ENCODE measurements around the gene PIGB. TPM values are rescaled to one million over a fixed set of nuclear protein-coding genes. Genes with fewer than 3 reads are reported as not detected.
A peak's percentile ranks its signal among the peaks of the same experiment; 100 is the strongest.
"Not testable (repeated sequence)": the region's sequence is repeated elsewhere in the genome, so short reads cannot be mapped to it uniquely, and the experiment has no call there.

PIGB gene
- 1 to 10 TPM; 3.2 to 6.7 (median 5.4) TPM for total RNA-seq
- 5.3 TPM for polyA plus RNA-seq
- long read RNA-seq, donor 1, transcript PIGB-202 (12 exons, 1,668 nt): major isoform, 5 of 9 reads
- long read RNA-seq, donor 1, partial matches to known transcripts: 0 of 9 reads
- long read RNA-seq, donor 1, other reads (novel, unspliced or antisense): 4 of 9 reads
- long read RNA-seq, donor 2: 0 reads
- long read RNA-seq, donor 3, transcript PIGB-202 (12 exons, 1,668 nt): major isoform, 17 of 28 reads
- long read RNA-seq, donor 3, partial matches to known transcripts: 1 of 28 reads
- long read RNA-seq, donor 3, other reads (novel, unspliced or antisense): 9 of 28 reads
- long read RNA-seq, donor 4, partial matches to known transcripts: 0 of 4 reads
- long read RNA-seq, donor 4, other reads (novel, unspliced or antisense): 1 of 4 reads

DNA sequence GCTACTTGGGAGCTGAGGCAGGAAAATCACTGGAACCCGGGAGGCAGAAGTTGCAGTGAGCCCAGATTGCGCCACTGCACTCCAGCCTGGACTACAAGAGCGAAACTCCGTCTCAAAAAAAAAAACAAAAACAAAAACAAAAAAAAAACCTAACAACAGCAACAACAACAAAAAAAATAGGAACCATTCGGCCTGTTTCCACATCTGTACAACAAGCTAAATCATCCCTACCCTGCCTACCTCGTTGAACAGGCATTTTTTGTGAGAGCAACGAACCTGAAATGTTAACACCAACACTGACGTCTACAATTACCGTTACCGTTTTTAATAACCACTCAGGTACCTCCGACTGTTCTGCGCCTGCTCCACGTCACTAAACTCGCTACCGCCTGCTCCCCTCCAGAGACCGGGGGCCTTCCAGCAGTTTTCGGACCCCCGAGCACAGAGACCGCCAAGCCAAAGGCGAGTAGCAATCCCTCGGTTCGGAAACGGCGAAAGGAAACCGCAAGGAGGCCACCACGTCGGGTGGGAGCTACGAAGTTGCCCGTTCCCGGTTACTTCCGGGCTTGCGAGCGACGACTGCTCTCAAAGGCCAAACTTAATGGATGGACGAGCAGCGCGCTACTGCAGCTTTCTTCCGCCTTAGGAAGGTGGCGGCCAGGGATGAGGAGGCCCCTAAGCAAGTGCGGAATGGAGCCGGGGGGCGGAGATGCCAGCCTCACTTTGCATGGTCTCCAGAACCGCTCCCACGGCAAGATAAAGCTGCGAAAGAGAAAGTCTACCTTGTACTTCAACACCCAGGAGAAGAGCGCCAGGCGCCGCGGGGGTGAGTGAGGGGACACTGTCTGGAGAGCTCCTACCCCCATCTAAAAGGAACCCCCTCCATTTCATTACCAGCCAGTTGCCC lies at the start of gene PIGB, which contains the start of gene PIGBOS1:
Gene PIGB (plus strand): TSS at position 635 of the 907 bp plus-strand sequence. CDS start 29 bp downstream, at position 664.
Gene PIGBOS1 (minus strand): TSS at position 536 of the 907 bp plus-strand sequence. CDS start 1,331 bp downstream, outside the sequence.
- DNase-seq (peak; percentile 88 to 93 (median 92)), ATAC-seq (peak; percentile 98 to 99)
- peak within 1 kb of the TSS; percentile 90 for H3K27ac ChIP-seq (ENCODE audit: low read length)
- H3K4me1 ChIP-seq (ENCODE audit: control insufficient read depth, insufficient read depth, low read length): peaks cover 1% of the 10 kb centered on the region
- intact Hi-C loops (cut with DNase I): no loop called here
- peak within 1 kb of the TSS; percentile 84 for H3K4me3 ChIP-seq (ENCODE audit: low read length)
- 2% methylated on average over 49 of the region's 49 CpGs for WGBS
- H3K27me3 ChIP-seq (ENCODE audit: control insufficient read depth, insufficient read depth): no peaks in the 10 kb centered on the region
- no peaks in the 10 kb centered on the region for H3K9me3 ChIP-seq (ENCODE audit: control insufficient read depth, low read length)

DNA sequence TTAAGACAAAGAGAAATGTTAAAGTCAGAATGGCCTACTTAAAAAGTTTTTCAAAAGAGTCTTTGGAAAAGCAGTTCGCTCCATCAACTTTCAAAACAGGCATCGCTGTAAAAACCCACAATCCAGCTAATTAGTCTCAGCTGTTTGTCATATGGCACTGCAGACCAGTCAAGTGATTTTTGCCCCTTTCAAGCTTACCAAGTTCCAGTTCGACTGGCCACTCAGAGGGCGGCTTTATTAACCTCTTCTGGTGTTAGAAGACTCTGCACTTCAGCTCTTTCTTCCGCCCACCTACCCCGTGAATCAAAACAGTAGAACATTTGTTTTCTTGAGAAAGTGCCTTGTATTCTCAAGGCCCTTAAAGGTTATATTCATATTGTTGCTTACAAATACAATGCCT lies 48.7 kb upstream of the PIGB start:
- no peaks in the 10 kb centered on the region for H3K27me3 ChIP-seq (ENCODE audit: control insufficient read depth, insufficient read depth)

GRCh38 chr15:55276324-55276723 lies 42.7 kb upstream of the PIGB start:
- ATAC-seq: no peak
- Histone ChIP-seq H3K4me3 (ENCODE audit: low read length) (no peak overlapping the region), H3K4me1 (ENCODE audit: control insufficient read depth, insufficient read depth, low read length) (peaks cover 3% of the 10 kb centered on the region), H3K27ac (ENCODE audit: low read length) (no peak overlapping the region), H3K9me3 (ENCODE audit: control insufficient read depth, low read length) (no peaks in the 10 kb centered on the region), H3K27me3 (ENCODE audit: control insufficient read depth, insufficient read depth) (no peaks in the 10 kb centered on the region)
- 89% methylated on average over 5 of the region's 5 CpGs for WGBS
- intact Hi-C loops (cut with DNase I): no loop called here
- no peak for DNase-seq

More for the DNA sequence above, 48.7 kb upstream of the PIGB start:
- no peak for DNase-seq
- Histone ChIP-seq H3K27ac (ENCODE audit: low read length) (no peak overlapping the region), H3K4me1 (ENCODE audit: control insufficient read depth, insufficient read depth, low read length) (no peaks in the 10 kb centered on the region), H3K4me3 (ENCODE audit: low read length) (no peak overlapping the region), H3K9me3 (ENCODE audit: control insufficient read depth, low read length) (no peaks in the 10 kb centered on the region)
- ATAC-seq: no peak
- intact Hi-C loops (cut with DNase I): no loop called here
- 90% methylated on average over 6 of the region's 6 CpGs for WGBS

DNA sequence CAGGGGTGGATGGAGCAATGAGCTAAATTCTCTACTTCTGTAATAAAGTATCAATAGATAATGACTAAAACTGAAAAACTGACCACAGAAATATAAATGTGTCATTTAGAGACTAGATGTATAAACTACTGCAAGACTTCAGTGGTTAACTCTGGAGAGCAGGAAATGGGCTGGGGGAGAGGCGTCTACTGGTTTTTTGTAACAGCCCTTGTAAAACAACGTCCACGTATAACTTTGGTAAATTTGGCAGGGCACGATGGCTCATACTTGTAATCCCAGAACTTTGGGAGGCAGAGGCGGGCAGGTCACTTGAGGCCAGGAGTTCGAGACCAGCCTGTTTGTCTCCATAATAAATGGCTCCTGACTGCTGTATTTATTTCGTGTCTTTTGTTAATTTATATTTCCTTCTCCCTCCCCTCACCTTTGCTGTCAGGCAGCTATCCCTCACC lies 41.9 kb upstream of the PIGB start:
- intact Hi-C loops (cut with DNase I): no loop called here
- no peak overlapping the region for H3K4me3 ChIP-seq (ENCODE audit: low read length)
- no peak for DNase-seq
- no peaks in the 10 kb centered on the region for H3K27me3 ChIP-seq (ENCODE audit: control insufficient read depth, insufficient read depth)
- no peak for ATAC-seq
- H3K4me1 ChIP-seq (ENCODE audit: control insufficient read depth, insufficient read depth, low read length): peaks cover 3% of the 10 kb centered on the region
- WGBS: 46% methylated on average over 7 of the region's 7 CpGs
- no peak overlapping the region for H3K27ac ChIP-seq (ENCODE audit: low read length)
- H3K9me3 ChIP-seq (ENCODE audit: control insufficient read depth, low read length): no peaks in the 10 kb centered on the region

DNA sequence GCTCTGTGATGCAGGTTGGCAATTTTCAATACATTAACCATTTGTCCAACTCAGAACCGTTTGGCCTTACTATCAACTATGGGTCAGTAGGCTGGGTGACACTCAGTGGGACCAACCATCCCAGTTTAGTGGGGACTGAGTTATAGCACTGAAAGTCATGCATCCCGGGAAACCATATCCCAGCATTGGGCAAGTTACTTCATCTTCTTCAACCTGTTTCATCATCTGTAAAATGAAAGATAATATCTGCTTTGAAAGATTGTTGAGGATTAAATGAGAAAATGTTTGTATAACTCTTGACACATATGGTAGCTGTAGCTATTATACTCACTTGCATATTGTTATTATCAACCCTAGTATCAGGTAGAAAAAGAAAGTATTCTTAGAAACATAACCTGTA lies 41.3 kb upstream of the PIGB start:
- no peak overlapping the region for H3K27ac ChIP-seq (ENCODE audit: low read length)
- intact Hi-C loops (cut with DNase I): no loop called here
- peaks cover 5% of the 10 kb centered on the region for H3K4me1 ChIP-seq (ENCODE audit: control insufficient read depth, insufficient read depth, low read length)
- ATAC-seq (no peak), DNase-seq (no peak)
- H3K4me3 ChIP-seq (ENCODE audit: low read length): no peak overlapping the region
- WGBS: 80% methylated on average over 2 of the region's 2 CpGs
- H3K27me3 ChIP-seq (ENCODE audit: control insufficient read depth, insufficient read depth): no peaks in the 10 kb centered on the region
- no peaks in the 10 kb centered on the region for H3K9me3 ChIP-seq (ENCODE audit: control insufficient read depth, low read length)

DNA sequence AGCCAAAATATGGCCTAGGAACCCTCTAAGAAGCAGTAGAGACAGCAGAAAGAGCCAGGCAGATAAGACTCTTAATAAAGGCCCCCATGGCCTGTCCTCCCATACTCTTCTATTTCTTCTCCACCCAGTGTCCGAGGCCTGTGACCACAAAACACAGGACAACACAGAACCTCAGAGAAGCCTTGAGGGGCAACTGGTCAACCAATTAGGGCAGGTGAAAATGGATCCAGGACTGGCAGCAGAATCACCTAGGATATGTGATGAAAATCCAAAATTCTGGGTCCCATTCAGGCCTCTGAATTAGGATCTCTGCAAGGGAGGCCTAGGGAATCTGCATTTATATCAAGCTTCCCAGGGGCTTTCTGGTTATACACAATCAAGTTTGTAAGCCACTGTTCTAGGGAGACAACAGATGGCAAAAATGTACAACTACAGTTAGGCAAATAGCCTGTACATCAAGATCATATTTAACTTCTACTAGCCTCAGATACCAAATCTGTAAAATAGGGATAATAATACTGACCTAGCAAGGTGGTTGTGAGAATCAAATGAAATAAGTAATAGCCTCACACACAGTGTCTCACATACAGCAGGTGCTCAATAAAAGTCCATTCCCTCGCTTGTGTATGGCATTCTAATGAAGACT lies 39.8 kb upstream of the PIGB start:
- ATAC-seq: no peak
- intact Hi-C loops (cut with DNase I): no loop called here
- no peak overlapping the region for H3K4me3 ChIP-seq (ENCODE audit: low read length)
- 89% methylated on average over 2 of the region's 2 CpGs for WGBS
- no peaks in the 10 kb centered on the region for H3K27me3 ChIP-seq (ENCODE audit: control insufficient read depth, insufficient read depth)
- no peaks in the 10 kb centered on the region for H3K9me3 ChIP-seq (ENCODE audit: control insufficient read depth, low read length)
- H3K4me1 ChIP-seq (ENCODE audit: control insufficient read depth, insufficient read depth, low read length): peaks cover 5% of the 10 kb centered on the region
- peak overlapping the region; percentile 10 for H3K27ac ChIP-seq (ENCODE audit: low read length)
- no peak for DNase-seq

- intact Hi-C loops (cut with DNase I): no loop called here
- Histone ChIP-seq H3K4me3 (ENCODE audit: low read length) (no peak overlapping the region), H3K27ac (ENCODE audit: low read length) (no peak overlapping the region), H3K9me3 (ENCODE audit: control insufficient read depth, low read length) (no peaks in the 10 kb centered on the region), H3K4me1 (ENCODE audit: control insufficient read depth, insufficient read depth, low read length) (peaks cover 7% of the 10 kb centered on the region), H3K27me3 (ENCODE audit: control insufficient read depth, insufficient read depth) (no peaks in the 10 kb centered on the region)
- DNase-seq (no peak), ATAC-seq (peak in 1 of 2 donors; percentile 59)
- 79% methylated on average over 4 of the region's 4 CpGs for WGBS
Measured at GRCh38 chr15:55279746-55280351, 39.2 kb upstream of the PIGB start.

- DNase-seq; ATAC-seq; H3K9me3 ChIP-seq (ENCODE audit: control insufficient read depth, low read length); H3K27ac ChIP-seq (ENCODE audit: low read length); H3K4me3 ChIP-seq (ENCODE audit: low read length); H3K4me1 ChIP-seq (ENCODE audit: control insufficient read depth, insufficient read depth, low read length); H3K27me3 ChIP-seq (ENCODE audit: control insufficient read depth, insufficient read depth); intact Hi-C loops (cut with DNase I): not testable (repeated sequence)
- WGBS: 86% methylated on average over 2 of the region's 2 CpGs
Measured at GRCh38 chr15:55280589-55280988, 38.4 kb upstream of the PIGB start.

DNA sequence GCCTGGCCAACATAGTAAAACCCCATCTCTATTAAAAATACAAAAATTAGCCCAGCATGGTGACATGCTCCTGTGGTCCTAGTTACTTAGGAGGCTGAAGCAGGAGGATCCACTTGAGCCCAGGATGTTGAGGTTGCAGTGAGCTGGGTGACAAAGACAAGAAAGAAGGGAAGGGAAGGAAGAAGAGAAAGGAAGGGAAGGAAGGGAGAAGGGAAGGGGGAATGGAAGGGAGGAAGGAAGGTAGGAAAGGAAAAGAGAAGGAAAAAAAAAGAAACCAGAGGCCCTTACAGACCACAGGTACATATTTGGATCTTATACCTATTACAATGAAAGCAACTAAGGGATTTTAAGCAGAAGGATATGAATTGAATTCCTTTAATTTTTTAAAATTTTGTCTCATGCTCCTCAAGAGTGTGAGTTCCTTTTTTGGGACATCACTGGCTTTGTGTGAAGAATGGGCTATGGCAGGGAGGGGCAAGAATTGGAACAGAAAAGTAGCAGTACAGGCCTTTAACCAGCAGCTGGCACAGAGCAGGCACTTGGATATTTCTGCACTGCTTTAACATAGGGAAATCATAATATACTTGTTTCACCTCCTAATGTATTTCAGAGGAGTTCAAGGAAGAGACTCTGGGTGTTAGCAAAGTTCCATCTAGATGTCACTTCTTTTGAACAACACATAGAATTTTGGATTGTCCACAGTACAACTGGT lies 37.3 kb upstream of the PIGB start:
- ATAC-seq: no peak
- intact Hi-C loops (cut with DNase I): no loop called here
- no peak for DNase-seq
- H3K4me3 ChIP-seq (ENCODE audit: low read length): no peak overlapping the region
- no peak overlapping the region for H3K27ac ChIP-seq (ENCODE audit: low read length)
- no peaks in the 10 kb centered on the region for H3K27me3 ChIP-seq (ENCODE audit: control insufficient read depth, insufficient read depth)
- no peaks in the 10 kb centered on the region for H3K9me3 ChIP-seq (ENCODE audit: control insufficient read depth, low read length)
- peaks cover 7% of the 10 kb centered on the region for H3K4me1 ChIP-seq (ENCODE audit: control insufficient read depth, insufficient read depth, low read length)

DNA sequence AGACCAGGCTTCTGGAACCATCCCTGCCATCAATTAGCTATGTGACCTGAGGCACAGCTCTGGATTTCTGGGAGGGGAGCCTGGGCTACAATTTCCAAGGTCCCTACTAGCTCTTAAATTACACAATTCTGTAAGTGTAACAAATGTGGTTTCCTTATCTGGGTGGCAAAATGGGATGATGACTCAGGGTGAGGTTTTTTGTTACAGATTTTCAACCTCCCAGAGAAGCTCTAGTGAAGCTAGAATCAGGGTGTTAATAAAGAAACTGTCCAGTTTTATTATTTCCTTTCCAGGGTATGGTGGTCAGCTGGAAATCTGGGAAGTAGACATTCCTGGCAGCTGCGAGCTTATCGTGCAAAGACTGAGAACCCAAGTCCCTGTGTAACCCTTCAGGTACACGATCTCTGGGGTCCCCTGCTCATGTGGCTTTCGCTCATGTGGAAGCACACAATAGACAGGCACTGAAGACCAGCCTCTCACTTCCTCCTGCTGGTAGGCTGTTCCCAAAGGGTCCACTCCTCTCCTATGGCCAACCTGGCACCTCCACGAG lies 36.7 kb upstream of the PIGB start:
- H3K4me3 ChIP-seq (ENCODE audit: low read length): no peak overlapping the region
- DNase-seq (no peak), ATAC-seq (peak; percentile 48 to 60)
- 61% methylated on average over 5 of the region's 5 CpGs for WGBS
- H3K4me1 ChIP-seq (ENCODE audit: control insufficient read depth, insufficient read depth, low read length): peaks cover 7% of the 10 kb centered on the region
- H3K9me3 ChIP-seq (ENCODE audit: control insufficient read depth, low read length): no peaks in the 10 kb centered on the region
- H3K27me3 ChIP-seq (ENCODE audit: control insufficient read depth, insufficient read depth): no peaks in the 10 kb centered on the region
- H3K27ac ChIP-seq (ENCODE audit: low read length): no peak overlapping the region
- intact Hi-C loops (cut with DNase I): no loop called here

Data from right cardiac atrium (tissue), 5 donors.